NCI-H1092 (cell line): Measurements from ENCODE around the gene SLC36A3.

Experiments used
- DNase-seq: peaks from one replicate; lab custom pipeline; 2025; lab: John Stamatoyannopoulos, UW

The SLC36A3 gene

DNA sequence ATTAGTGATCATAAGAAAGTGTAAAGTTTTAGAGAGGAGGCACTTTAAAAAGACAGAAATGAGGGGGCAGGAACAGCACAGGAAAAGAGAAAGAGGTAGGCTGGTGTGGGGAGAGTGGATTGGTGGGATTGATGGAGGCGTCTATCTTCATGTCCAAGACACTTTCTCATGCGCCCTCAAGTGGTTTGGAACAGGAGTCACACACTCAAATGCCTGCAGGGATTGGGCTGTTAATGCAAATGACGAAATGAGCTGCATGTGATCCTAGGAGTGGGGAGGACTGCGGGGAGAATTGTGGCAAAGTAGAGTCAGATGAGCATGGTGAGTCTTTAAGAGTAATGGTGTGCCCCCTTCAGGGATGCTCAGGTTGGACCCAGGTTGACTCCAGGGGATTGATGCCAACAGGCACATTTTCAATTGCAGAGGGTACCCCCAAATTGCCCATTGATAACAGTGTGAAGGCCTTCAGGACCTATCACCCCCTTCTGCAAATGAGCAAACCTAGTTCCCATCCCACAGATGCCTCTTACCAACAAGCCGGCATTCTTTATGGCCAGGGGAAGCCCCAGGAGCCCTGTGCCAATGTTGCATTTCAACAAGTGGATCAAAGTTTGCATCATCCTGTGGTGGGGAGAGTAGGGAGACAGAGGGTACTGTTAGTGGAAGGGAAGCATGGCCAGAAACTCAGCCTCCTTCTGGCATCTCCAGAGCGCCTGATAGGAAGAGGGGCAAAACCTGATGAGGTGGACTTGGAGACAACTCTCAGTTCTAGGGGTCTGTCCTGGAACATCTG lies 5.3 kb downstream of the SLC36A3 start:
- DNase-seq, result no peak

DNA sequence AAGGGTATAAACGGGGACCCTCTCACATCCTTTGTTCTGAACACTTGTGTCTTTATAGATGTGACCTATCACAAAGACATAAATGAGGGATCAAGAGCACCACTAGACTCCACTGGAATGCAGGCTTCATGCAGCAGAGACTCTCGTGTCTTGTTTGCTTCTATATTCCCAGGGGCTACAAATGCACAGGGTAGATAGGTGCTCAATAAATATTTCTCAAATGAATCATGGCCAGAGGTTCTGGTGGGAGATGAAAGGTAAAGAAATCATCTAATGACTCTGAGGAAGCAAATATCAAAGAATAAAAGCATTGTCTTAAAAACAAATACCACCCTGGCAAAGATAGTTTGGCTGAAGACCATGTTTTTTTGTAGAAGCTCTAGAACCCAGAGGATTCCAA lies 6.6 kb downstream of the SLC36A3 start:
- DNase-seq, result no peak

DNA sequence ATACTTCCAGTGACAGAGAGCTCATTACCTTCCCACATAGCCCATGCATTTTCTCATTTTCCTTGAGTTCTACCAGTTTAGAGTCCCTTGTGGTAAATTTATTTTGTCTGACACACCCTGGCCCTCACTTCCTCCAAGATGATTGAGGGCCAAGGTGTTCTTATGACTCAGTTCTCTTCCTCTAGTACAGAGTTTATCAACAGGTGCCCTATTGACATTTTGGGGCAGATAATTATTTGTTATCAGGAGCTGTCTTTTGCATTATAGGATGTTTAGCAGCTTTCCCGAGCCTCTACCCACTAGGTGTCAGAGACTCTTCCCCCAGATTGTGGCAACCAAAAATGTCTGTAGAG lies 7.1 kb downstream of the SLC36A3 start:
- no peak for DNase-seq

DNA sequence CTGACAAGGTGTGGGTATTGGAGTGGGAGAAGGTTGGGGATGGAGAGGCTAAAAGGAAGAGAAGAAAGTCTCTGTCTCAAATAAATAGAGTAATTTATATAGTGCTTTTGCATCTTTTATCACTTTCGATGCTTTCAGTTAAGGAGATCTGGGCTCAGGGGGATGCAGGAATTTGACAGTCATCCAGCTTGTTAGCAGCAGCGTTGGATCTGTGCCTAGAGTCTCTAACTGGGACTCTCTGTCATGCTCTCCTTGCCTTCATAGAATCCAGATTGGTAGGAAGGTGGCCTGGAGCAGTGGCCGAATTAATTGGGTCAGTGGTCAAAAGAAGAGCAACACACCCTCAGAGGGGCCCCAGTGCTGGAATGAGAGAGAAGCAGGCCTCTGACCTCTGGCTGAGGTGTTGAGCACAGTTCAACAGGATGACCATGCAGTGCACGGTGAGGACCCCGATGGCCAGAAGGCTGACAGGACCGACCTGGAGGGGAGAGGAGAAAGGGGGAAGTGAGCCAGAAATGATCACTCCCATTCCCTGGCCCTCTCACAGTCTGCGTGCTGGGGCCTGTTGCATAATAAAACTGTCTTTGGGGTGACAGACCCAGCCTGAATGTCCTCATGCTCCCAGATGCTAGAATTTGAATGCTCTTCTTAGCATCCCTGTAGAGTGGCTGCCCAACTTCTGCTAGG lies 7.6 kb downstream of the SLC36A3 start:
- no peak for DNase-seq

DNA sequence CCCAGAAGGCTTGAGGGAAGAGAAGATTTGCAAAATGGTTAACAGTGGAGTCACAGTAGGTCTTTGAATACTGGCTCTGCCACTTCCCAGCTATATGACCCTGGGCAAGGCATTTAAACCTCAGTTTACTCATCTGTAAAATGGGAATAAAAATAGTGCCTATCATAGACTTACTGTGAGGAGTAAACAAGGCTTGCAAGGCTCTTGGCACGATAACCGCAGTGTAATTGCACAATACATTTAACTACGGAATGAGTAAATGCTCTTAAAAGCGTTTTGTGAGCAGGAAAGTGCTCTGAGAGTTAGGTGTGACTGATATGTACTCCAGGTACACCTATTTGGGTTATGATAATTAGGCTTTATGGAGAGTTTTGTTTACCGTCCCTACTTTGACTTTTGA lies 8.4 kb downstream of the SLC36A3 start:
- no peak for DNase-seq

DNA sequence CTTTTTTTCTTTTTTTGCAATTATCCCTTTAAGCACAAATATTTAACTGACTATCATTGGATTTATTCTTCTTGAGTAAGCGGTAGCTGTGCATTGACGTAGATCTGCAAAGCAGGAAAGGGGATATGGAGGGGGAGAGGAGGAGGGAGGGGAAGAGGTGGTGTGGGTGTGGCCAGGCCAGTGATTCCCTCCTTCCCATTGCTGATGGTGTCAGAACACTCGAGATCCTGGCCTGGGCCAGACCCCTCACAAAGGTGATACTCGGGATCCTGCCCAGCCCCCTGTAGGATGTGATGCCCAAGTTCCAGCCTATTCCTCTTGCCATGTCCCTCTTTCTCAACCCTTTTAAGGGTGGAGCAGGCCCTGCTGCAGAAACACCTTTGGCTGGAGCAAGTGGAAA lies 9.9 kb downstream of the SLC36A3 start:
- no peak for DNase-seq

DNA sequence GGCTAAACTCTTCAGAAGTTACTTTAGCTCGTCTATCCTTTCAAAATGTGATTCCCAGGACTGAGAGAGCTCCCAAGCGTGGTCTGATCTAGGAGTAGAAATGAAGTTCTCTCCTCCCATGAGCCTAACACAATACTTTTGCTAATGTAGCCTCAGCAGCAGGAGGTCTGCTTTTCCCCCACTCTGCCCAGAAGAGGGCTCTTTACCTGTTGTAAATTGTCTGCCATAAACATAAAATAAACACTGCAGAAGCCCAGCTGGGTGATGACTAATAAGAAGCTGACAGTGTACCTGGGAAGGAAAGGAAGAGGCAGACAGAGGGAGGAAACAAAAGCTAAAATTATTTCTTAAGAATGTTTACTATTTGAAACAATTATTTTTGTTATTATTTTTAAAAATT lies 15.4 kb downstream of the SLC36A3 start:
- no peak for DNase-seq

DNA sequence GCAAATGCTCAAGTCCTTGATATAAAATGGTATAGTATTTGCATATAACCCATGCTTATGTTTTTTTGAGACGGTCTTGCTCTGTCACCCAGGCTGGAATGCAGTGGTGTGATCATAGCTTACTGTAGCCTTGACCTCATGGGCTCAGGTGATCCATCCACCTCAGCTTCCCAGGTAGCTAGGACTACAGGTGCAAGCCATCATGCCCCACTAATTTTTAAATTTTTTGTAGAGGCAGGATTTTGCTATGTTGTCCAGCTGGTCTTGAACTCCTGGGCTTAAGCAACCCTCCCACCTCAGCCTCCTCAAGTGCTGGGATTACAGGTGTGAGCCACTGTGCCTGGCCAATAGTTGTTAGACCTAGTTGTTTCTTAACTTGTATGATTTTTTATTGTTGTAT lies 17.3 kb downstream of the SLC36A3 start:
- DNase-seq, result no peak

DNA sequence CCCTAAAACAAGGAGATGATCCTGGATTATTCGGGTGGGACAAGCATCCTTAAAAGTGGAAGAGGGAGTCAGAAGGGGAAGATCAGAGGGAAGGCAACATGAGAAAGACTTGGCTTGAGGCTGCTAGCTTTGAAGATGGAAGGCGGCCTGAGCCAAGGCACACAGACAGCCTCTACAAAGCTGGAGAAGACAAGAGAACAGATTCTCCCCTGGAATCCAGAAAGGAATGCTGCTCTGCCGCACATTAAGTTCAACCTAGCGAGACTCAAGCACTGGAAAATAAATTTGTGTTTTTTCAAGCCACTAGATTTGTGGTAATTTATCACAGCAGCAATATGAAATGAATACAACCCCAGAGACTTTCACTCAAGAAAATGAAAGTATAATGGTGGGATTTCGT lies 17.9 kb downstream of the SLC36A3 start:
- DNase-seq, result no peak

DNA sequence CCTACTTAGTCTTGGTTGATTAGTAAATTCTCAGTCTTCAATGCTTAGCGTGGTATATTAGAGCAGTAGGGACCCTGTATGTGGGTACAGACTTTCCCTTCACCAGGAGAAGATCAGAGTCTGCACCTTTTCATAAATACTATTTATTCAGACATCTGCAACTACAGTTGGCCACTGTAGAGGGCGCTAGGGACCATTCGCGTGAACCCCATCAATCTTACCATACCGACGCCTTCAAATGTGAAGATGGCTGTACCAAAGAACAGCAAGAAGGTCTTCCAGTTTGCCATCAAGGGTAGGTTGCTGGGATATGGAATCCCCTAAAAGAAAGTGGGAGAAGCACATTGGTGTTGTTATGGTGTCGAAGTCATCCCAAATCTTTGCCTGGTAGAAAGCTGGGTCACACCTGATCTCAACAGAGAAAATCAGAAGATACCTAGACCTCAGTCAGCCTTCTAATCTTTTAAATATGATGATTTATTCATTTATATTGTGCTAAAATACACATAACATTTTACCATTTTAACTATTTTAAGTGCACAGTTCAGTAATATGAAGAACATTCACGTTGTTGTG lies 19.1 kb downstream of the SLC36A3 start:
- no peak for DNase-seq

DNA sequence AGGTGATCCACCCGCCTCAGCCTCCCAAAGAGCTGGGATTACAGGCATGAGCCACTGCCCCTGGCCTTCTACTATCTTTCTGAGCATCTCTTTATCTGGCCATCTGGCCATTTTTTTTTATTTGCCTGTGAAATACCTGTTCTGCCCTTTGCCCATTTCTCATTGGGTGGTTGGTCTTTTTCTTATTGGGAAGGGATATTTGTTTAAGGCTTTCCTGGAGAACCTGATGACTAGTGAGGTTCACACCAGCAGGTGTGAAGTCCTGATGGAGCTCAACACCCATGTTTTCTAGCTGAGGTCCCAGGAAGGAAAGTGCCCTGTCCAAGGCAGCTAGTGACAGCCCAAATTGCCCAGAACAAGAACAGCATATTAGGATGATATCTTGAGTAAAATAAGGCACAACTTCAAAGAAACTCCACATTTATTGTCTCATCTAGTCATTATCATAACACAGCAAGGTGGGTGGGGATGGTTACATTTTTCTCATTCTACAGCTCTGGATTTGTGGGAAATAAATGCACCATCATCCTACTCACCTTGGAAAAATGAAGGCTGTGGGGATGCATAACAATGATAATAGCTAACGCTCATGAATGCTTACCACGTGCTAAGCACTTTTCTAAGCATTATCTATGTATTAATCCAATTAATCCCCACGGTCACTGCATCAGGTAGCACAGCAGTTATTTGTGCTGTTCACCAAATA lies 20.3 kb downstream of the SLC36A3 start:
- DNase-seq, result no peak

DNA sequence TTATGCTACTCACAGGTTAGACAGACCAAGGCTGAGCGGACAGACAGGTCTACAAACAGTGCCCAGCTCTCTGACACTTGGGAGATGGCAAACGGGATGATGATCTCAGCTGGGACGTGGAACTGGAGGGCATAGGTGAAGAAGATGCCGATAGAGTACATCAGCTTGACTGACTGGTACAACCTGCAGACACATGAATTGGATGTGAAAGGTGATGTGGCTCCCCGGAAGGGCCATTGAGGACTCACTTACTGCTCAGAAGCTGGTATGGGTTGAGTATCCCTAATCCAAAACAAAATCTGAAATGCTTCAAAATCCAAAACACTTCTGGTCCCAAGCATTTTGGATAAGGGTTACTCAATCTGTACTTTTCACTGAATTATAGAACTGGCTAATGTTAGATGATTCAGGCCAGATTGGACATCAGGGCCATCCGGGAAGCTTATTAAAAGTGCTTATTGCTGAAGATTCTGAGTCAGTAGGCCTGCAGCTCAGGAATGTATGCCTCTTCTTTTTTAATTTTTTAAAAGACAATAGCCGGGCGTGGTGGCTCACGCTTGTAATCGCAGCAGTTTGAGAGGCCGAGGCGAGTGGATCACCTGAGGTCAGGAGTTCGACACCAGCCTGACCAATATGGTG lies 22.4 kb downstream of the SLC36A3 start:
- DNase-seq, result no peak

DNA sequence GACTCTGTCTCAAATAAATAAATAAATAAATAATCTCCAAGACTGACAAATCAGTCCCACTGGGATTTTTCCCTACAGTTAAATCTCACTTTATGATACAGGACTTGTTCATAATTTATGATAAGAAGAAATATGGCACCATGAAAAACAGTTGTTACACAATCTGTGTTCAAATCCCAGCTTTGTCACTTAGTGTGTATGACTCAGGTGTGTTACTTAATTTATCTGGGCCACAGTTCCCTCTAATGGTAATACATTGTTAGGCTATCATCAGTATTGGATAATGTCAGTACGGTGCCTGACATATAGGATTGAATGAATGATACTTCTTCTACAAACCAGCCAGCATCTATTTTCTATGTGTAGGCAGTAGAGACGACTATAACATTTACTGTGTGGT lies 23.1 kb downstream of the SLC36A3 start:
- no peak for DNase-seq

DNA sequence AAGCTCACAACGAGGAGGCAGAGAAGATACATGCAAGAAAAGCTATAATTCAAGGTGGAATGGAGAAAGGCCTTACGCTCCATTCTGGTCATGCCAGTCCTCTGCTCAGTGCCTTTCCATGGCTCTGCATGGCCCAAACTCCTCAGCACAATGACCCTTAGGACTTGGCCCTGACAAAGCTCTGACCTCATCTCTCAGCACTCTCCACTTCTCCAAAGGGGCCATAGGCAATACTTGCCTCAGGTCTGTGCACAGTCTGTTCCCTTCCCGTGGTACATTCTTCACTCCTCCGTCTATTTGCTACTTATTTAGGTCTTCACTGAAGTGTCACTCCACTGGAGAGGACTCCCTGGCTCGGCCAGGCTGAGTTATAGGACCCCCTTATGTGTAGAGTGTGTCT lies 24.7 kb downstream of the SLC36A3 start:
- DNase-seq, result no peak

DNA sequence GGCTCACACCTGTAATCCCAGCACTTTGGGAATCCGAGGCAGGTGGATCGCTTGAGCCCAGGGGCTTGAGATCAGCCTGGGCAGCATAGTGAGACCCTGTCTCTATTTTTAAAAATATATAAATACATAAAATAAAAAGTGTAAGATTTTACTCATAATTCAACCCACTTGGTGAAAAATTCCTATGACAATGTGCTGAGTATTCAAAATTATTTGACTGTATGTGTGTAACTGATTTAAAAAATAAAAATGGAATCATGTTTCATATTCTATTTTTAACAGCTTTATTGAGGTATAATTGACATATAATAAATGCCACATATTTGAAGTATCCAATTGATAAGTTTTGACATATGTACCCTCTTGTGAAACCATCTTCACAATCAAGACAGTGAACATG lies 27.8 kb downstream of the SLC36A3 start:
- DNase-seq, result no peak

DNA sequence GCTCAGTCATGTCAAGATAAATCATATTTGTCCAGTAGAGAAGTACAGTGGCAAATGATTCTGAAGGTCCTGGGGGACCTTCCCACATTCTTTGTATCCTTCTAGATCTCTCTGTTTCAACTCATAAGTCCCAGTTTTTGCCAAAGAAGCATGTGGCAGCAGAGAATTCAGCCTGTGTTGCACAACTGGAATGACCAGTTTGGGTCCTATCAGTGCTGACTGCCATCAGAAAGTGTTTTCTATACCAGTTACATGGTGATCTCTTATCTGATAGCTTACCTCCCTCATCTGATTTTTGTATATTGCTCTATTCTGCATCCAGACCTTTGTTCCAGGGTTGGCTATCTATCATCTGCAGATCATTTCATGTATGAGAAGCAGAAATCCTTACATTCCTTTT lies 28.9 kb downstream of the SLC36A3 start:
- no peak for DNase-seq

DNA sequence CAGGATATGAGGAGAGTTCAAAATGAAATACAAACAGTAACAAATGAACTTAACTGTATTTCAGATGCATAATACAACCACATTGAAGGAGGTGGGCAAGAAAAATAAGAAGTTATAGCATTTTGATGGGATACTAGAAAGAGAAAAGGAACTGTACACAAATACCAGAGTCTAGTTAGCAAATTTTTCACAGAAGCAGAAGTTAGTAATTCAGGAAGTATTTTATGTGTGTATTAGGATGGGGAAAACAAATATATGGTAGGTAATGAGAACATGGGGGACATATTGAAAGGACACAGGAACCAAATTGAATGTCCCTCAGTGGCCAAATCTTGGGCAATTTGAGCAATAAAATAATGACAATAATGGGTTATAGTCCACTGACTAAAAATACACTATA lies 32.2 kb downstream of the SLC36A3 start:
- DNase-seq, result no peak

DNA sequence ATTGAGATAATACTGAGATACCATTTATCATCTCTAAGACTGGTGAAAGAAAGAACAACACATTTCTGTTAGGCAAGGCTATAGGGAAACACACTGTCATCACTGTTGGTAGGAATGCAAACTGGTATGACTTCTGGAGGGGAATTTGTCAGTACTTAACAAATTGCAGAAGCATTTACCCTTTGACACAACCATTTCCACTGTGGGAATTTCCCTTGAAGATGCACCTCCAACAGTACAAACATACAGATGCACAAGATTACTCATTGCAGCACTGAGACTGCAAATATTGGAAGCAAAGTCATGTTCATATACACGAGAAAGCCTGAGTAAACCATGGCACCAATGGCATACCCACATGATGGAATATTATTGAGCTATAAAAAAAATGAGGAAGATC lies 33.0 kb downstream of the SLC36A3 start:
- no peak for DNase-seq

DNA sequence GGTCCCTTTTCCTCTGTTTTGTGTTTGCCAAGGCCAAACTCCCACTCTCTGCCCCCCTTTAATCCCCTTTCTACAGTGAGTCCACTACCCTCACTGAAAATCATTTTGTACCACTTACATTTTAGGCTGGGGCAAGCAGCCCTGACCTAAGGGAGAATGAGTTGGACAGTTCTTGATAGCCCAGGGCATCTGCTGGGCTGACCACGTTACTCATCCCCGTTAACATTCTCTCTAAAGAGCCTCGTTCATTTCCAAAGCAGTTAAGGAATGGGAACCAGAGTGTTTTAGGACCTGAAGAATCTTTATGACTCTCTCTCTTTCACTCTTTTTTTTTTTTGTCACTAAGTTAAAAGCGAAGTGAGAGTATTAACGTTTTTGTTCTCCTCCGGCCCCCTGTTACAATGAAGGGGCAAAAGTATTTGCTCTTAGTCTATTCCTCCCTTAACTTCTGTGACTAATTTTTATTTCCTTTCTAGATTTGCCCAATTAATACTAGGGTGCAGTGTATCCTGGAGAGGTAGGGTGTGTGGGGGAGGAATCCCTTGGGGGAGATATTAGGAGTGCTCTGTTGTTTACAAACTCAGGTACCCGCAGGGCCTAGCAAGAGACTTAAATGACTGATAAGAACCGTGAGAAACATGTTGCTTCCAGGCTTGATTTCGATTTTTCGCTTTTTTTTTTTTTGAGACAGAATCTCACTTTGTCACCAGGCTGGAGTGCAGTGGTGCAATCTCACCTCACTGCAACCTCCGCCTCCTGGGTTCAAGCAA lies 35.9 kb downstream of the SLC36A3 start:
- DNase-seq, result no peak

DNA sequence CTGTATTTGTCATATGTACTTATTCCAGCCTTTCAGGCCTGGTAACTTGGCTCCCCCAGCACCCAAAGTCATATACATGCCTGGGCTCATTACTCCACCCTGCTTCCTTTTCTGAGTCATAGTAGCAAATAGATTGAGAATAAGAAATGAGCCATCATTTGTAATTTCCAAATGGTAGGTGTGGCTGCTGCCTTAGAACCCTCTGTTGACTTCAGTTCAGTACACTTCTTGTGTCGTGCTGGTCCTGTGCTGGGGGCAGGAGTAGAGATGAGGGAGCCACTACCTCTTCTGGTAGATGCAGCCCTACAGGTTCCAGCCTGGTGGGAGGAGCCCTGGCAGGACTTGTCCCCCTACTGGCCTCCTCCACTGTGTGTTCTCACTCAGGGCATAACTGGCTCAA lies 39.5 kb downstream of the SLC36A3 start:
- no peak for DNase-seq

DNA sequence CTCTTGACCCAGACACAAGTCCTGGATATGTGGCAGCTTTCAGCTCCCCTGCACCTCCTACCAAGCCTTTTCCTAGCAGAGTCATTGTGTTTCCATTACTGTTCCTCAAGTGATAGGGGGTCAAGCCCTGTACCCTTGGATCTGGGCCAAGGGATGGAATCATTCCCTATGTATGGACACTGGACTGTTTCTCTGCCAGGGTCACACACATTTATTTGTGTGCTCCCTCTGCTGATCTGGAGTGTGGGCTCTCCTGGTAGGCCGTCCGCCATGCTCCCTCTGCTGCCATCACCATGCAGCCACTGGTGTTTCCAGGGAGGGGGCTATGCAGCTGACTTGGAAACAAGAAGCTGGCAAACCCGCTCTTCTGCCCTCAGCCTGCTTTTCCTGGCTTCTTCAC lies 41.0 kb downstream of the SLC36A3 start:
- DNase-seq, result no peak

DNA sequence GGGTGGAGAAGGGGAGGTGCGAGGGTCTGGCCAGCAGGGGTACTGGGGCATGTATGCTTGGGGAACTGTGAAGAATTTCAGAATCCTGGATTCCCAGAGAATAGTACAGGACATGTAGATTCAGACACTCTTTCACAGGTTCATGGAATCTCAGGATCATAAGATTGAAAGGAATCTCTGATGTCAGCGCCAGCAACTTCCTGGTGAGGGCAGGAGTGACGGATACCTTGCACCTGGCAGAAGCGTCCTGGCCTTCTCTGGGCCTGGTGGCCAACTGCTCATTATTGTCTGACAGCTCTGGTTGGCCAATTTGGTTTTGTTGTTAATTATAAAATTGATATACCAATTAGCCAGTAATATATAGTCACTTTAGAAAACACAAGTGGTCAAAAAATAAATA lies 43.6 kb downstream of the SLC36A3 start:
- no peak for DNase-seq
